NCI-H1436 (cell line): ENCODE results near the gene FBXL17.
A peak's percentile ranks its signal among the peaks of the same experiment; 100 is the strongest.
"Not testable (repeated sequence)": the region's sequence is repeated elsewhere in the genome, so short reads cannot be mapped to it uniquely, and the experiment has no call there.

Experiments used
- DNase-seq: peaks from one replicate; lab custom pipeline; 2025; lab: John Stamatoyannopoulos, UW

The FBXL17 gene

GRCh38 chr5:108249095-108249784 is 132.7 kb downstream of the FBXL17 start:
- DNase-seq: no peak

GRCh38 chr5:108238936-108239887 is 142.7 kb downstream of the FBXL17 start:
- DNase-seq: no peak

- no peak for DNase-seq
Measured at GRCh38 chr5:108238461-108238860, 143.4 kb downstream of the FBXL17 start.

GRCh38 chr5:108233617-108234155 is 148.2 kb downstream of the FBXL17 start:
- no peak for DNase-seq

- no peak for DNase-seq
Measured at GRCh38 chr5:108232805-108233204, 149.1 kb downstream of the FBXL17 start.

GRCh38 chr5:108222011-108222410 is 159.9 kb downstream of the FBXL17 start:
- no peak for DNase-seq

GRCh38 chr5:108220834-108221233 is 161.1 kb downstream of the FBXL17 start:
- DNase-seq: no peak

GRCh38 chr5:108216890-108217289 is 165.0 kb downstream of the FBXL17 start:
- no peak for DNase-seq

GRCh38 chr5:108214857-108215256 is 167.0 kb downstream of the FBXL17 start:
- DNase-seq: no peak

- DNase-seq: no peak
Measured at GRCh38 chr5:108212775-108213346, 169.0 kb downstream of the FBXL17 start.

- DNase-seq: no peak
Measured at GRCh38 chr5:108206707-108207106, 175.2 kb downstream of the FBXL17 start.

GRCh38 chr5:108201721-108202120 is 180.2 kb downstream of the FBXL17 start:
- DNase-seq: no peak

GRCh38 chr5:108196276-108196675 is 185.6 kb downstream of the FBXL17 start:
- DNase-seq: no peak

GRCh38 chr5:108193021-108193795 is 188.7 kb downstream of the FBXL17 start:
- DNase-seq: no peak

- DNase-seq: no peak
Measured at GRCh38 chr5:108184940-108185339, 197.0 kb downstream of the FBXL17 start.

GRCh38 chr5:108181975-108182374 is 199.9 kb downstream of the FBXL17 start:
- DNase-seq: no peak

GRCh38 chr5:108174286-108174685 is 207.6 kb downstream of the FBXL17 start:
- DNase-seq: no peak

GRCh38 chr5:108171759-108172158 is 210.1 kb downstream of the FBXL17 start:
- no peak for DNase-seq

- peak; percentile 74 for DNase-seq
Measured at GRCh38 chr5:108168915-108169314, 213.0 kb downstream of the FBXL17 start.

GRCh38 chr5:108167174-108167573 is 214.7 kb downstream of the FBXL17 start:
- DNase-seq: no peak

GRCh38 chr5:108164574-108164973 is 217.3 kb downstream of the FBXL17 start:
- no peak for DNase-seq

GRCh38 chr5:108152854-108153253 is 229.0 kb downstream of the FBXL17 start:
- DNase-seq: not testable (repeated sequence)
